Gastroesophageal sphincter (tissue), 3 donors: ENCODE measurements around the gene ORC6.
"Not testable (repeated sequence)": the region's sequence is repeated elsewhere in the genome, so short reads cannot be mapped to it uniquely, and the experiment has no call there.

Experiments used
- EP300 ChIP-seq: sonication (generic); formaldehyde crosslinking; IDR thresholded peaks from one replicate; pipeline ENCODE4 v1.6.1; 2017; ENCODE audit warnings: antibody characterized with exemption, mild to moderate bottlenecking
- TF ChIP-seq, protein P1 (sequence below), 4 experiments: fragments of 200-600 bp in 2 of 4; fragments of 450-650 bp in 2 of 4; sonication (generic) in 1 of 4; IDR thresholded peaks; one replicate each; pipeline ENCODE4 v1.5.1; 2017 to 2019; ENCODE audit warnings: antibody characterized with exemption in 4 of 4, mild to moderate bottlenecking in 2 of 4, moderate library complexity in 2 of 4

DNA sequence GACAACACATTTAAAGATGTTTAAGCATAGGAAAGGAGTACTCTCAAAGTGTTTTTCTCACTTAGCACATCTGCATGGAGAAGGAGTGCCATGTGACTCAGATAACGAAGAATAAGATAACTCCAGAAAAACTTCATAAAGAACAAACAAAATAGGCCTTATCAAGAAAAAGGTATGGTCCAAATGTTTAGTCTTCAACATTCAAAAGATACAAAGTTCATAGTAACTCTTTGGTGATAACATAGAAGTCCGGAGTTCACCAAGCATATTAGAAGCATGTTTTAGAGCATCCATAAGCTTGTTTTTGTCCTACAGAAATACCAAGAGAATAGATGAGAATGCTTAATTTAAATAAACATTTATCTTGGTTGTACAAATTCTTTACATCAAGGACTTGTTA, 7.6 kb upstream of the ORC6 start:
- TF ChIP-seq, protein P1, sequence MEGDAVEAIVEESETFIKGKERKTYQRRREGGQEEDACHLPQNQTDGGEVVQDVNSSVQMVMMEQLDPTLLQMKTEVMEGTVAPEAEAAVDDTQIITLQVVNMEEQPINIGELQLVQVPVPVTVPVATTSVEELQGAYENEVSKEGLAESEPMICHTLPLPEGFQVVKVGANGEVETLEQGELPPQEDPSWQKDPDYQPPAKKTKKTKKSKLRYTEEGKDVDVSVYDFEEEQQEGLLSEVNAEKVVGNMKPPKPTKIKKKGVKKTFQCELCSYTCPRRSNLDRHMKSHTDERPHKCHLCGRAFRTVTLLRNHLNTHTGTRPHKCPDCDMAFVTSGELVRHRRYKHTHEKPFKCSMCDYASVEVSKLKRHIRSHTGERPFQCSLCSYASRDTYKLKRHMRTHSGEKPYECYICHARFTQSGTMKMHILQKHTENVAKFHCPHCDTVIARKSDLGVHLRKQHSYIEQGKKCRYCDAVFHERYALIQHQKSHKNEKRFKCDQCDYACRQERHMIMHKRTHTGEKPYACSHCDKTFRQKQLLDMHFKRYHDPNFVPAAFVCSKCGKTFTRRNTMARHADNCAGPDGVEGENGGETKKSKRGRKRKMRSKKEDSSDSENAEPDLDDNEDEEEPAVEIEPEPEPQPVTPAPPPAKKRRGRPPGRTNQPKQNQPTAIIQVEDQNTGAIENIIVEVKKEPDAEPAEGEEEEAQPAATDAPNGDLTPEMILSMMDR (IDR thresholded peaks at IDR 0.05): not testable (repeated sequence)
- not testable (repeated sequence) for TF ChIP-seq EP300
